Endothelial cell of umbilical vein (primary cell): ENCODE measurements around the gene NSMCE1.

ENCODE experiments used
- CTCF ChIP-seq, 2 donors: IDR thresholded peaks; 1 replicate in 1 of 2; 2 replicates in 1 of 2; pipeline ENCODE4 v1.5.1; 2011; ENCODE audit warnings: low read length in 2 of 2, mild to moderate bottlenecking in 2 of 2, moderate library complexity in 2 of 2, control low read depth in 1 of 2, inconsistent platforms in 1 of 2, low read depth in 1 of 2; ENCODE audit not compliant: insufficient read depth in 1 of 2; ENCODE audit errors: extremely low read depth in 1 of 2
- FOS ChIP-seq: IDR thresholded peaks from 2 replicates; pipeline ENCODE4 v1.6.1; 2011; ENCODE audit warnings: mild to moderate bottlenecking, low read length, moderate library complexity, borderline replicate concordance; ENCODE audit not compliant: insufficient read depth
- POLR2A ChIP-seq: IDR thresholded peaks from 2 replicates; pipeline ENCODE4 v1.6.1; 2012; ENCODE audit warnings: low read depth, mild to moderate bottlenecking, control low read depth, low read length
- POLR2AphosphoS5 ChIP-seq: IDR thresholded peaks from 2 replicates; pipeline ENCODE4 v1.6.1; 2012; ENCODE audit warnings: low read depth, mild to moderate bottlenecking, control low read depth, low read length, moderate library complexity; ENCODE audit not compliant: insufficient read depth

GRCh38 chr16:27264151-27264550 lies 4.4 kb downstream of the NSMCE1 start:
- TF ChIP-seq FOS (peak; percentile 63), CTCF (IDR thresholded peaks at IDR 0.05; ENCODE audit: extremely low read depth in 1 of 2, insufficient read depth in 1 of 2, low read depth in 1 of 2, low read length in 2 of 2) (no peak), POLR2A (no peak), POLR2AphosphoS5 (no peak)
